ENCODE results near the gene GRID2IP. TPM values are rescaled to one million over a fixed set of nuclear protein-coding genes. Genes with fewer than 3 reads are reported as not detected.

The GRID2IP gene
- total RNA-seq: under 1 TPM; 0.21 to 0.35 TPM
- polyA plus RNA-seq (ENCODE audit: insufficient read length in 6 of 6): 1 to 10 TPM in 4 of 6 donors, under 1 TPM in 2; 0.77 to 1.3 (median 1.2) TPM
- long read RNA-seq, donor 1: 0 reads
- long read RNA-seq, donor 2: 0 reads
- long read RNA-seq, donor 3: 0 reads
- long read RNA-seq, donor 4, partial matches to known transcripts: 1 of 1 reads
- long read RNA-seq, donor 4, other reads (novel, unspliced or antisense): 0 of 1 reads
- long read RNA-seq, donor 5: 0 reads
- long read RNA-seq, donor 6: 0 reads
- long read RNA-seq, donor 7: 0 reads
- long read RNA-seq, donor 8: 0 reads
- long read RNA-seq, donor 9: 0 reads
- long read RNA-seq, donor 10: 0 reads
- long read RNA-seq, donor 11: 0 reads
- long read RNA-seq, donor 12: 0 reads

- H3K9me3 ChIP-seq: no peaks in the 10 kb centered on the region
- no peaks in the 10 kb centered on the region for H3K36me3 ChIP-seq
- DNase-seq: no peak
- no peak within 1 kb of the TSS for H3K4me3 ChIP-seq
- no peaks in the 10 kb centered on the region for H3K4me1 ChIP-seq
- ATAC-seq: no peak
- TF ChIP-seq CTCF (IDR thresholded peaks at IDR 0.05): no peak
- intact Hi-C loops (cut with DNase I): no loop called here
- H3K27me3 ChIP-seq: peaks cover 0 to 6% of the 10 kb centered on the region in 2 donors
- H3K27ac ChIP-seq: no peak within 1 kb of the TSS
Measured at GRCh38 chr7:6551016-6551511, at the start of gene GRID2IP. Gene GRID2IP (minus strand): TSS chr7:6551461. CDS start chr7:6551436, 25 bp downstream.

GRCh38 chr7:6600093-6600492 is 48.8 kb upstream of the GRID2IP start:
- H3K4me3 ChIP-seq: no peak overlapping the region
- H3K36me3 ChIP-seq: peaks cover 0 to 97% of the 10 kb centered on the region in 2 donors
- intact Hi-C loops (cut with DNase I): no loop called here
- DNase-seq (peak in 1 of 4 donors; percentile 70), ATAC-seq (no peak)
- H3K9me3 ChIP-seq: no peaks in the 10 kb centered on the region
- H3K27ac ChIP-seq: no peak overlapping the region
- H3K4me1 ChIP-seq: no peaks in the 10 kb centered on the region
- H3K27me3 ChIP-seq: no peaks in the 10 kb centered on the region
- no peak for TF ChIP-seq CTCF (IDR thresholded peaks at IDR 0.05)

- Histone ChIP-seq H3K36me3 (peaks cover 0 to 69% of the 10 kb centered on the region in 2 donors), H3K27ac (peak overlapping the region; percentile 85 to 93), H3K27me3 (no peaks in the 10 kb centered on the region), H3K4me1 (peaks cover 9 to 22% of the 10 kb centered on the region in 2 donors), H3K9me3 (no peaks in the 10 kb centered on the region), H3K4me3 (peak overlapping the region; percentile 81 to 91)
- DNase-seq (peak in 2 of 4 donors; percentile 1 to 22), ATAC-seq (peak; percentile 35)
- intact Hi-C loops (cut with DNase I): no loop called here
- no peak for TF ChIP-seq CTCF (IDR thresholded peaks at IDR 0.05)
Measured at GRCh38 chr7:6590645-6591110, 39.4 kb upstream of the GRID2IP start.

GRCh38 chr7:6589829-6590644 is 38.8 kb upstream of the GRID2IP start, which contains the start of gene INTS15:
Gene INTS15 (plus strand): TSS chr7:6590021. CDS start chr7:6590284, 263 bp downstream.
- no peaks in the 10 kb centered on the region for H3K27me3 ChIP-seq
- intact Hi-C loops (cut with DNase I): no loop called here
- DNase-seq: peak; percentile 73 to 96 (median 88)
- H3K27ac ChIP-seq: peak within 1 kb of the TSS; percentile 85 to 93
- peaks cover 0 to 69% of the 10 kb centered on the region in 2 donors for H3K36me3 ChIP-seq
- peak within 1 kb of the TSS; percentile 81 to 91 for H3K4me3 ChIP-seq
- H3K9me3 ChIP-seq: no peaks in the 10 kb centered on the region
- peak; percentile 86 for TF ChIP-seq CTCF (IDR thresholded peaks at IDR 0.05)
- peak; percentile 98 for ATAC-seq
- H3K4me1 ChIP-seq: peaks cover 9 to 22% of the 10 kb centered on the region in 2 donors
